OCI-LY3 (cell line): ENCODE results near the gene ATXN2L.
A peak's percentile ranks its signal among the peaks of the same experiment; 100 is the strongest.

Experiments
- H2AFZ ChIP-seq: fragments of 200-600, 300-600 bp; shearing (Covaris generic); 2 replicates; pipeline ENCODE4 v1.6.0; 2014; ENCODE audit warnings: antibody characterized with exemption, low read depth, low read length
- H3K27ac ChIP-seq: fragments of 200-600, 300-600 bp; sonication (generic); 2 replicates; pipeline ENCODE4 v1.5.1; 2014; ENCODE audit warnings: mild to moderate bottlenecking, low read length, moderate library complexity, mixed read lengths
- H3K27me3 ChIP-seq: fragments of 200-600, 300-600 bp; sonication (generic); 2 replicates; pipeline ENCODE4 v1.6.1; 2014; ENCODE audit warnings: low read depth, low read length, mixed read lengths
- H3K36me3 ChIP-seq: fragments of 200-600, 300-600 bp; sonication (generic); replicated peaks from 2 replicates; pipeline ENCODE3; 2014; ENCODE audit warnings: low read depth, low read length, mixed read lengths
- H3K4me1 ChIP-seq: fragments of 300-600, 200-600 bp; sonication (generic); 2 replicates; pipeline ENCODE4 v1.6.1; 2014; ENCODE audit warnings: low read length, mixed read lengths
- H3K4me2 ChIP-seq: fragments of 200-600, 300-600 bp; sonication (generic); 2 replicates; pipeline ENCODE4 v1.6.1; 2014; ENCODE audit warnings: low read length, mixed read lengths
- H3K4me3 ChIP-seq: fragments of 300-600, 200-600 bp; sonication (generic); 2 replicates; pipeline ENCODE4 v1.5.1; 2014; ENCODE audit warnings: antibody characterized with exemption, mild to moderate bottlenecking, low read length, moderate library complexity
- H3K79me2 ChIP-seq: fragments of 300-600, 200-600 bp; shearing (Covaris generic); 2 replicates; pipeline ENCODE4 v1.6.1; 2014; ENCODE audit warnings: mild to moderate bottlenecking, low read length, mixed read lengths
- H3K9ac ChIP-seq: fragments of 300-600, 200-600 bp; shearing (Covaris generic); 2 replicates; pipeline ENCODE4 v1.6.0; 2014; ENCODE audit warnings: mild to moderate bottlenecking, low read length, moderate library complexity
- H3K9me3 ChIP-seq: fragments of 200-600, 300-600 bp; shearing (Covaris generic); 2 replicates; pipeline ENCODE4 v1.6.1; 2014; ENCODE audit warnings: low read length, mixed read lengths; ENCODE audit not compliant: insufficient read depth
- H4K20me1 ChIP-seq: fragments of 200-600, 300-600 bp; sonication (generic); 2 replicates; pipeline ENCODE4 v1.6.1; 2016; ENCODE audit warnings: low read length, mixed read lengths; ENCODE audit not compliant: insufficient read depth
- EZH2phosphoT487 ChIP-seq: fragments of 200-600 bp; shearing (Covaris generic); IDR thresholded peaks from 2 replicates; pipeline ENCODE4 v1.6.1; 2018; ENCODE audit warnings: antibody characterized with exemption, mixed run types, low read depth
- TF ChIP-seq, protein P1 (sequence below): fragments of 200-600, 300-600 bp; sonication (generic); IDR thresholded peaks from 2 replicates; pipeline ENCODE4 v1.5.1; 2014; ENCODE audit warnings: antibody characterized with exemption, low read length, low read depth

ATXN2L gene

DNA sequence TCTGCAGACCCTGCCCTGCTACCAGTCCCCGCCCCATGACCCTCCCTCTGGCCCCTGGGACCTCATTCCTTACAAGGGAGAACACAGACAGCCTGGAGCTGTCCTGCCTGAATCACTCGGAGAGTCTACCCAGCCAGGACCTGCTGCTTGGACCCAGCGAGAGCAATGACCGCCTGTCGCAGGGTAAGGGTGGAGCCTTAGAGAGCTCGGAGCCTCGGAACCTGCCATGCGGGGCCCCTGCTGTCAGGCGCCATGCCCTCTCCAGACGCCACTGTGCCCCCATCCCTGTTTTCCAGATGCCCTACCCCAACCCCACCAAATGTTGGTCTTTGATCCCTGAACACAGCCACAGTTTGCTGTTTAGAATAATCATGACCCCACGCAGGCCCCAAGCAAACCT is 46.4 kb downstream of the ATXN2L start:
- H3K36me3 ChIP-seq: peaks cover 8% of the 10 kb centered on the region
- no peaks in the 10 kb centered on the region for H3K27me3 ChIP-seq

DNA sequence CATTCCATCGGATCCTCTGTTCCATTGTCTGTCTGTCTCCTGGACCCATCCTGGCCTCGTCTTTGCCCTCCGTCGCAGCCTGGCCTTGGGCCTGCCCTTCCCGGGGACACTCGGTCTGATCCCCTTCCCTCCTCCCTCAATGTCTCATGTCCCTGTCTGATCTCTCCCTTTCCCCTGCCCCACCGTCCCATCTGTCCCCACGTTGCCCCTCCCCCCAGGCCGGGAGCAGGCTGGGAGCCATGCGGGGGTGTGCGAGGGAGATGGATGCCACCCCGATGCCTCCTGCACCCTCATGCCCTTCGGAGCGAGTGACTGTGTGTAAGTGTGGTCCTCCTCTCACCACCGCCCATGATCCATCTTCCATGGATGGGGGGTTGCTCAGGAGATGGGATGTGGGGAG is 50.2 kb downstream of the ATXN2L start:
- H3K4me2 ChIP-seq: no peak overlapping the region
- no peaks in the 10 kb centered on the region for H3K9me3 ChIP-seq
- no peaks in the 10 kb centered on the region for H4K20me1 ChIP-seq
- no peaks in the 10 kb centered on the region for H3K4me1 ChIP-seq
- no peak overlapping the region for H2AFZ ChIP-seq
- peaks cover 6% of the 10 kb centered on the region for H3K36me3 ChIP-seq
- no peaks in the 10 kb centered on the region for H3K27me3 ChIP-seq
- no peak for TF ChIP-seq EZH2phosphoT487
- TF ChIP-seq, protein P1, sequence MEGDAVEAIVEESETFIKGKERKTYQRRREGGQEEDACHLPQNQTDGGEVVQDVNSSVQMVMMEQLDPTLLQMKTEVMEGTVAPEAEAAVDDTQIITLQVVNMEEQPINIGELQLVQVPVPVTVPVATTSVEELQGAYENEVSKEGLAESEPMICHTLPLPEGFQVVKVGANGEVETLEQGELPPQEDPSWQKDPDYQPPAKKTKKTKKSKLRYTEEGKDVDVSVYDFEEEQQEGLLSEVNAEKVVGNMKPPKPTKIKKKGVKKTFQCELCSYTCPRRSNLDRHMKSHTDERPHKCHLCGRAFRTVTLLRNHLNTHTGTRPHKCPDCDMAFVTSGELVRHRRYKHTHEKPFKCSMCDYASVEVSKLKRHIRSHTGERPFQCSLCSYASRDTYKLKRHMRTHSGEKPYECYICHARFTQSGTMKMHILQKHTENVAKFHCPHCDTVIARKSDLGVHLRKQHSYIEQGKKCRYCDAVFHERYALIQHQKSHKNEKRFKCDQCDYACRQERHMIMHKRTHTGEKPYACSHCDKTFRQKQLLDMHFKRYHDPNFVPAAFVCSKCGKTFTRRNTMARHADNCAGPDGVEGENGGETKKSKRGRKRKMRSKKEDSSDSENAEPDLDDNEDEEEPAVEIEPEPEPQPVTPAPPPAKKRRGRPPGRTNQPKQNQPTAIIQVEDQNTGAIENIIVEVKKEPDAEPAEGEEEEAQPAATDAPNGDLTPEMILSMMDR: no peak
- H3K4me3 ChIP-seq: no peak overlapping the region
- H3K27ac ChIP-seq: no peak overlapping the region
- no peak overlapping the region for H3K9ac ChIP-seq
- H3K79me2 ChIP-seq: no peaks in the 10 kb centered on the region

More for the DNA sequence above, 46.4 kb downstream of the ATXN2L start:
- Histone ChIP-seq H3K9me3 (no peaks in the 10 kb centered on the region), H3K79me2 (peaks cover 17% of the 10 kb centered on the region), H3K9ac (no peak overlapping the region), H3K27ac (no peak overlapping the region), H2AFZ (no peak overlapping the region), H3K4me1 (peaks cover 11% of the 10 kb centered on the region), H3K4me3 (no peak overlapping the region), H4K20me1 (peaks cover 5% of the 10 kb centered on the region), H3K4me2 (no peak overlapping the region)
- TF ChIP-seq EZH2phosphoT487: no peak
- TF ChIP-seq, protein P1: no peak

DNA sequence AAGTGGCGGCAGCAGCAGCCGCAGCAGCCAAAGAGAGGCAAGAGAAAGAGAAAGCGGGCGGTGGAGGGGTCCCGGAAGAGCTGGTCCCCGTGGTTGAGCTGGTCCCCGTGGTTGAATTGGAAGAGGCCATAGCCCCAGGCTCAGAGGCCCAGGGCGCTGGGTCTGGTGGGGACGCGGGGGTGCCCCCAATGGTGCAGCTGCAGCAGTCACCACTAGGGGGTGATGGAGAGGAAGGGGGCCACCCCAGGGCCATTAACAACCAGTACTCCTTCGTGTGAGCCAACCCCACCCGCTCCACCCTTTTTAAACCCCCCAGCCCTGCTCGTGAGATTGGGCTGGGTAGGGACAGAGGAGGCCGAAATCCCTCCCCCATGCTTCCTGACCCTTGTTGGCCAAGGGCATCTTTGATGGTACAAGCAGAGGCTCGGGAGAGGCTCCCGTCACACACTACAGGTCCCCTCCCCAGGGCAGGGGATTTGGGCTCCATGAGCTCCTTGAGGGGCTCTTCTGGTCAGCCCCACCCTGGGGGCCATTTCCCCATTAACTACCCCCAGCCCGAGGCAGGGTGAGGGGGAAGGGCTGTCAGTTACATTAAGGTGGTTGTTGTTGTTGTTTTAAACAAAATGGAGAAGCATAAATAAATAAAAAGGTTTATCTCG is 50.9 kb downstream of the ATXN2L start:
- H3K4me3 ChIP-seq: no peak overlapping the region
- no peaks in the 10 kb centered on the region for H3K9me3 ChIP-seq
- H3K4me2 ChIP-seq: no peak overlapping the region
- no peaks in the 10 kb centered on the region for H4K20me1 ChIP-seq
- H3K9ac ChIP-seq: no peak overlapping the region
- peaks cover 6% of the 10 kb centered on the region for H3K36me3 ChIP-seq
- H2AFZ ChIP-seq: no peak overlapping the region
- H3K27ac ChIP-seq: no peak overlapping the region
- TF ChIP-seq, protein P1: peak; percentile 61
- no peak for TF ChIP-seq EZH2phosphoT487
- peaks cover 1% of the 10 kb centered on the region; the same call in 1 of the 2 replicates for H3K4me1 ChIP-seq
- H3K79me2 ChIP-seq: no peaks in the 10 kb centered on the region
- H3K27me3 ChIP-seq: no peaks in the 10 kb centered on the region

DNA sequence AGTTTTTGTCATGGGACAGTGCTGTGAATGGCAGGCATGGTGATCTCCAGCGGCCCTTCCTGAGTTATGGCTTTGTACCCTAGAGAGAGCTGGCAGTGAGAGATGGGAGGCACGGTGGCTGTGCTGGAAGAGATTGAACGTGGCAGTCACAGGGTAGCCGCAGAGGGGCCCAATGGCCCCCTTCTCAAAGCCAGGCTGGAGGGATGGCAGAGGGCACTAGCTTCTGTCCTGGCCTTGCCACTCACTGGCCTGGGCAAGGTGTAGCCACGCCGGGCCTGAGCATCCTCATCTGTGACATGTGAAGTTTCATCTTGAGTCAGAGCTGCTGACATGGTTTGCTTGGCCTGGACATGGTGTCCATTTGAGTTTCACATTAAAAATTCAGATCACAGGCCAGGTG is 51.6 kb downstream of the ATXN2L start:
- TF ChIP-seq, protein P1: no peak
- TF ChIP-seq EZH2phosphoT487: no peak
- H4K20me1 ChIP-seq: no peaks in the 10 kb centered on the region
- no peaks in the 10 kb centered on the region for H3K9me3 ChIP-seq
- H2AFZ ChIP-seq: no peak overlapping the region
- peaks cover 7% of the 10 kb centered on the region; the same call in 1 of the 2 replicates for H3K4me1 ChIP-seq
- H3K4me3 ChIP-seq: no peak overlapping the region
- H3K27ac ChIP-seq: no peak overlapping the region
- H3K79me2 ChIP-seq: no peaks in the 10 kb centered on the region
- no peaks in the 10 kb centered on the region for H3K27me3 ChIP-seq
- peaks cover 6% of the 10 kb centered on the region for H3K36me3 ChIP-seq
- H3K9ac ChIP-seq: no peak overlapping the region
- no peak overlapping the region for H3K4me2 ChIP-seq
